DOHH2 (cell line): ENCODE data around the gene CTTNBP2.

Experiments
- H3F3A ChIP-seq: fragments of 200-600 bp; sonication (generic), shearing (Covaris generic); 2 replicates; pipeline ENCODE4 v1.6.0; 2016; ENCODE audit warnings: antibody characterized with exemption, mild to moderate bottlenecking; ENCODE audit not compliant: control insufficient read depth, insufficient read depth
- H3K27ac ChIP-seq: fragments of 200-600 bp; sonication (generic); 2 replicates; pipeline ENCODE4 v1.5.1; 2014; ENCODE audit warnings: low read depth, mild to moderate bottlenecking, low read length, moderate library complexity
- H3K27me3 ChIP-seq: fragments of 200-600 bp; sonication (generic); 2 replicates; pipeline ENCODE4 v1.6.1; 2014; ENCODE audit warnings: mild to moderate bottlenecking, low read length, mixed read lengths; ENCODE audit not compliant: control insufficient read depth
- H3K36me3 ChIP-seq: fragments of 200-600 bp; sonication (generic); 2 replicates; pipeline ENCODE4 v1.6.1; 2014; ENCODE audit warnings: mild to moderate bottlenecking, low read length, moderate library complexity, mixed read lengths; ENCODE audit not compliant: control insufficient read depth
- H3K4me1 ChIP-seq: fragments of 200-600 bp; sonication (generic); 2 replicates; pipeline ENCODE4 v1.6.1; 2014; ENCODE audit warnings: mild to moderate bottlenecking, low read length, mixed read lengths; ENCODE audit not compliant: control insufficient read depth
- H3K4me2 ChIP-seq: fragments of 200-600 bp; sonication (generic); 2 replicates; pipeline ENCODE4 v1.6.0; 2014; ENCODE audit warnings: mild to moderate bottlenecking, low read length, moderate library complexity
- H3K4me3 ChIP-seq: fragments of 200-600 bp; sonication (generic); 2 replicates; pipeline ENCODE4 v1.5.1; 2014; ENCODE audit warnings: mild to moderate bottlenecking, low read length, mixed read lengths
- H3K79me2 ChIP-seq: fragments of 200-600 bp; sonication (generic); 2 replicates; pipeline ENCODE4 v1.6.1; 2014; ENCODE audit warnings: mild to moderate bottlenecking, low read length, mixed read lengths; ENCODE audit not compliant: control insufficient read depth
- H3K9me2 ChIP-seq: fragments of 200-600 bp; sonication (generic); replicated peaks from 2 replicates; pipeline ENCODE4 v1.6.1; 2014; ENCODE audit warnings: mild to moderate bottlenecking, low read length, mixed read lengths; ENCODE audit not compliant: control insufficient read depth
- H3K9me3 ChIP-seq: fragments of 200-600 bp; sonication (generic); 2 replicates; pipeline ENCODE4 v1.6.1; 2014; ENCODE audit warnings: antibody characterized with exemption, low read length, mixed read lengths; ENCODE audit not compliant: control insufficient read depth, insufficient read depth
- H4K20me1 ChIP-seq: fragments of 200-600 bp; sonication (generic); 2 replicates; pipeline ENCODE4 v1.6.0; 2014; ENCODE audit warnings: low read depth, mild to moderate bottlenecking, antibody characterized with exemption, low read length, moderate library complexity; ENCODE audit not compliant: control insufficient read depth, insufficient read depth
- EZH2phosphoT487 ChIP-seq: fragments of 200-600 bp; sonication (generic); IDR thresholded peaks from 2 replicates; pipeline ENCODE4 v1.6.1; 2017; ENCODE audit warnings: borderline replicate concordance, mild to moderate bottlenecking, antibody characterized with exemption, low read length, moderate library complexity, mixed read lengths
- TF ChIP-seq, protein P1 (sequence below): fragments of 200-600 bp; sonication (generic); IDR thresholded peaks from one replicate; pipeline ENCODE4 v1.5.1; 2014; ENCODE audit warnings: antibody characterized with exemption, mild to moderate bottlenecking, low read depth, low read length; ENCODE audit not compliant: poor library complexity, severe bottlenecking

Gene CTTNBP2, protein sequence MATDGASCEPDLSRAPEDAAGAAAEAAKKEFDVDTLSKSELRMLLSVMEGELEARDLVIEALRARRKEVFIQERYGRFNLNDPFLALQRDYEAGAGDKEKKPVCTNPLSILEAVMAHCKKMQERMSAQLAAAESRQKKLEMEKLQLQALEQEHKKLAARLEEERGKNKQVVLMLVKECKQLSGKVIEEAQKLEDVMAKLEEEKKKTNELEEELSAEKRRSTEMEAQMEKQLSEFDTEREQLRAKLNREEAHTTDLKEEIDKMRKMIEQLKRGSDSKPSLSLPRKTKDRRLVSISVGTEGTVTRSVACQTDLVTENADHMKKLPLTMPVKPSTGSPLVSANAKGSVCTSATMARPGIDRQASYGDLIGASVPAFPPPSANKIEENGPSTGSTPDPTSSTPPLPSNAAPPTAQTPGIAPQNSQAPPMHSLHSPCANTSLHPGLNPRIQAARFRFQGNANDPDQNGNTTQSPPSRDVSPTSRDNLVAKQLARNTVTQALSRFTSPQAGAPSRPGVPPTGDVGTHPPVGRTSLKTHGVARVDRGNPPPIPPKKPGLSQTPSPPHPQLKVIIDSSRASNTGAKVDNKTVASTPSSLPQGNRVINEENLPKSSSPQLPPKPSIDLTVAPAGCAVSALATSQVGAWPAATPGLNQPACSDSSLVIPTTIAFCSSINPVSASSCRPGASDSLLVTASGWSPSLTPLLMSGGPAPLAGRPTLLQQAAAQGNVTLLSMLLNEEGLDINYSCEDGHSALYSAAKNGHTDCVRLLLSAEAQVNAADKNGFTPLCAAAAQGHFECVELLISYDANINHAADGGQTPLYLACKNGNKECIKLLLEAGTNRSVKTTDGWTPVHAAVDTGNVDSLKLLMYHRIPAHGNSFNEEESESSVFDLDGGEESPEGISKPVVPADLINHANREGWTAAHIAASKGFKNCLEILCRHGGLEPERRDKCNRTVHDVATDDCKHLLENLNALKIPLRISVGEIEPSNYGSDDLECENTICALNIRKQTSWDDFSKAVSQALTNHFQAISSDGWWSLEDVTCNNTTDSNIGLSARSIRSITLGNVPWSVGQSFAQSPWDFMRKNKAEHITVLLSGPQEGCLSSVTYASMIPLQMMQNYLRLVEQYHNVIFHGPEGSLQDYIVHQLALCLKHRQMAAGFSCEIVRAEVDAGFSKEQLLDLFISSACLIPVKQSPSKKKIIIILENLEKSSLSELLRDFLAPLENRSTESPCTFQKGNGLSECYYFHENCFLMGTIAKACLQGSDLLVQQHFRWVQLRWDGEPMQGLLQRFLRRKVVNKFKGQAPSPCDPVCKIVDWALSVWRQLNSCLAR (N-terminal part only)

DNA sequence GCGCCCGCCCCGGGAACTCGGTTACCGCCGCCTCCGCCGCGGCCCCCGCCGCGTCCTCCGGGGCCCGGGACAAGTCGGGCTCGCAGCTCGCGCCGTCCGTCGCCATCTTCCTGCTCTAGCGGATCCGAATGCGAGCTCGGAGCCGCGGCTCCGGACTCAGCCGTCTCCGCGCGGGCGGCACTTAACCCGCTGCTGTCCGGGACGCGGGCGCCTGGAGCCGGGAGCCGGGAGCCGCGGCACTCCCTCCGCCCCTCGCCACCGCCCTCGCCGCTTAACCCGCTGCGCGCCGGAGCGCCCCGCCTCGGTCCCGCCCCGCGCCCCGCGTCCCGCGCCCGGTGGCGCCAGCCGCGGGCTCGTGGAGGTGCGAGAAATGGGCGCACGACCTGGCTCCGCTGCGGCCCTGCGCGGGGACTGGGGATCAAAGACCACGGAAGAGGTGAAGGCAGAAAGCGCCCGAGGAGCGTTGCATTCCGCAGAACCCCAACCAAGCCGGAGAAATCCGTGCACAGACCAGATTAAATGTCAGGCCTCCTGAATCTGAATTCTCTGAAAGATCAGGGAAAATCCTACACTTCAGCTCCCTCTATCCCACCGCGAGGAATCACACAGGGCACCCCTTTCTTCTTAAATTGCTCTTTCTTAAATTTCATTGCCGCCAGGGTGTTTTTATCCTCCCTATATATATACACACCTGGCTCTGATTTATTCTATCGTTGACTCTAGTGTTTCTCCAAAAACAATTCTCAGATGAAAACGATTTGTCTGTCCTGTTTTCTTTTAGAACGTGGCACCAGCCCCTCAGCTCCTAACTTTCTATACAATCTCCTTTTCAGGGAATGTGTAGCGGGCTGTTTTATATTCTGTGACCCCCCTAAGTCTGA is at the start of gene CTTNBP2:
Gene CTTNBP2 (minus strand): TSS at position 132 of the 881 bp plus-strand sequence. CDS start 26 bp downstream, at position 106.
- H3K4me3 ChIP-seq, result no peak within 1 kb of the TSS
- TF ChIP-seq, protein P1, sequence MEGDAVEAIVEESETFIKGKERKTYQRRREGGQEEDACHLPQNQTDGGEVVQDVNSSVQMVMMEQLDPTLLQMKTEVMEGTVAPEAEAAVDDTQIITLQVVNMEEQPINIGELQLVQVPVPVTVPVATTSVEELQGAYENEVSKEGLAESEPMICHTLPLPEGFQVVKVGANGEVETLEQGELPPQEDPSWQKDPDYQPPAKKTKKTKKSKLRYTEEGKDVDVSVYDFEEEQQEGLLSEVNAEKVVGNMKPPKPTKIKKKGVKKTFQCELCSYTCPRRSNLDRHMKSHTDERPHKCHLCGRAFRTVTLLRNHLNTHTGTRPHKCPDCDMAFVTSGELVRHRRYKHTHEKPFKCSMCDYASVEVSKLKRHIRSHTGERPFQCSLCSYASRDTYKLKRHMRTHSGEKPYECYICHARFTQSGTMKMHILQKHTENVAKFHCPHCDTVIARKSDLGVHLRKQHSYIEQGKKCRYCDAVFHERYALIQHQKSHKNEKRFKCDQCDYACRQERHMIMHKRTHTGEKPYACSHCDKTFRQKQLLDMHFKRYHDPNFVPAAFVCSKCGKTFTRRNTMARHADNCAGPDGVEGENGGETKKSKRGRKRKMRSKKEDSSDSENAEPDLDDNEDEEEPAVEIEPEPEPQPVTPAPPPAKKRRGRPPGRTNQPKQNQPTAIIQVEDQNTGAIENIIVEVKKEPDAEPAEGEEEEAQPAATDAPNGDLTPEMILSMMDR, result no peak
- no peak for TF ChIP-seq EZH2phosphoT487
- H4K20me1 ChIP-seq, result no peaks in the 10 kb centered on the region
- H3K9me2 ChIP-seq, result no peaks in the 10 kb centered on the region; the same call in 1 of the 2 replicates
- no peaks in the 10 kb centered on the region for H3K9me3 ChIP-seq
- no peaks in the 10 kb centered on the region for H3K36me3 ChIP-seq
- no peaks in the 10 kb centered on the region for H3F3A ChIP-seq
- no peaks in the 10 kb centered on the region for H3K27me3 ChIP-seq
- H3K79me2 ChIP-seq, result no peaks in the 10 kb centered on the region
- H3K4me1 ChIP-seq, result no peaks in the 10 kb centered on the region
- H3K4me2 ChIP-seq, result no peak within 1 kb of the TSS
- H3K27ac ChIP-seq, result no peak within 1 kb of the TSS

DNA sequence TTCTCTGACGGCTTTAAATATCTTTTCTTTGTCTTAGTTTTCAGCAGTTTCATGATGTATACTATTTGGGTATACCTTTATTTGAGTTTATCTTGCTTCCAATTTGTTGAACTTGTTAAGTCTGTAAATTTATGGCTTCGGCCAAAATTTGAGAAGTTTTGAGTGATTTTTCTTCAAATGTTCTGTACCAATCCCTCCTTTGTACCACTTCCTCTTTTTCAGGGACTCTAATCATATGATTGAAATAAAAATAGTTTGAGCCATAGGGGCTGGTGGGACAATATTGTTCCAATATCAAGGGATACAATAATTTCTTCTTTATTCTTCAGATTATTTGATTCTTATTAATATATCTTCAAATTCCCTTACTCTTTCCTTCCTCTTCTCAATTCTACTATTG is 43.1 kb upstream of the CTTNBP2 start:
- no peaks in the 10 kb centered on the region for H3K27me3 ChIP-seq
- TF ChIP-seq EZH2phosphoT487, result no peak
- TF ChIP-seq, protein P1, result no peak
- H3F3A ChIP-seq, result no peaks in the 10 kb centered on the region
- no peaks in the 10 kb centered on the region for H3K79me2 ChIP-seq
- no peak overlapping the region for H3K27ac ChIP-seq
- no peaks in the 10 kb centered on the region for H3K4me1 ChIP-seq
- H3K9me3 ChIP-seq, result no peaks in the 10 kb centered on the region
- H3K9me2 ChIP-seq, result no peaks in the 10 kb centered on the region
- no peaks in the 10 kb centered on the region for H4K20me1 ChIP-seq
- no peak overlapping the region for H3K4me3 ChIP-seq
- H3K36me3 ChIP-seq, result no peaks in the 10 kb centered on the region
- no peak overlapping the region for H3K4me2 ChIP-seq

DNA sequence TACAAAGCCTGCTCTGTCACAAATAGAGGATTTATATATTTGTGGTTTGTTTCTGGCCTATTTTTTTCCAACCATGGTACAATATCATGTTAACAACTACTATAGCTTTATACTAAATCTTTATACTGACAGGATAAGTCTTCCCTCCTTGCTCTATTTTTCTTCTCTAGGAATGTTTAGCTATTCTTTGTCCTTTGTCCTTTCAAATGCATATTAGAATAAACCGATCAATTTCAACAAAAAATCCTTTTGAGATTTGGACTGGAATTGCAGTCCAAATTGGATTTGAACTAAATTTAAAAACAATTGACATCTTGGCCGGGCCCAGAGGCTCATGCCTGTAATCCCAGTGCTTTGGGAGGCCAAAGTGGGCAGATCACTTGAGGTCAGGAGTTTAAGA is 39.2 kb upstream of the CTTNBP2 start:
- H3K79me2 ChIP-seq, result no peaks in the 10 kb centered on the region
- no peaks in the 10 kb centered on the region for H3F3A ChIP-seq
- no peak overlapping the region for H3K4me3 ChIP-seq
- H4K20me1 ChIP-seq, result no peaks in the 10 kb centered on the region
- no peaks in the 10 kb centered on the region for H3K9me2 ChIP-seq
- no peak for TF ChIP-seq EZH2phosphoT487
- TF ChIP-seq, protein P1, result no peak
- H3K4me1 ChIP-seq, result no peaks in the 10 kb centered on the region
- no peak overlapping the region for H3K4me2 ChIP-seq
- H3K27ac ChIP-seq, result no peak overlapping the region
- no peaks in the 10 kb centered on the region for H3K9me3 ChIP-seq
- H3K27me3 ChIP-seq, result no peaks in the 10 kb centered on the region
- H3K36me3 ChIP-seq, result no peaks in the 10 kb centered on the region
